Left ventricle myocardium superior (tissue), 1 donor: ENCODE results near the gene GUCY2F. TPM values are rescaled to one million over a fixed set of nuclear protein-coding genes. Genes with fewer than 3 reads are reported as not detected.
A peak's percentile ranks its signal among the peaks of the same experiment; 100 is the strongest.

ENCODE experiments used
- ATAC-seq: fragments of 200-7000 bp; cut with Tn5 transposase; one replicate; pipeline ENCODE4 v1.9.1; 2020; ENCODE audit warnings: mild to moderate bottlenecking, moderate library complexity
- DNase-seq: peaks from one replicate; pipeline ENCODE4 v3.0.0-alpha.2; 2020
- intact Hi-C: fragments of 100-400 bp; cut with micrococcal nuclease; formaldehyde crosslinking; loops from one replicate; pipeline ENCODE4 v1.11.0; 2022
- total RNA-seq: library from RNA; stranded (reverse); fragmentation: NEBNext Ultra II Directional; extraction: Animal tissue kit (Norgen Biotek cat#: 25700); gene quantifications from one replicate; pipeline ENCODE4 v1.2.1, GENCODE V29; 2021
- donor health status: DM: no; HTN: yes; CAD: no; lungs with severe emphysema.

Gene GUCY2F
- total RNA-seq, 1 donor from 2014 or later = not detected

DNA sequence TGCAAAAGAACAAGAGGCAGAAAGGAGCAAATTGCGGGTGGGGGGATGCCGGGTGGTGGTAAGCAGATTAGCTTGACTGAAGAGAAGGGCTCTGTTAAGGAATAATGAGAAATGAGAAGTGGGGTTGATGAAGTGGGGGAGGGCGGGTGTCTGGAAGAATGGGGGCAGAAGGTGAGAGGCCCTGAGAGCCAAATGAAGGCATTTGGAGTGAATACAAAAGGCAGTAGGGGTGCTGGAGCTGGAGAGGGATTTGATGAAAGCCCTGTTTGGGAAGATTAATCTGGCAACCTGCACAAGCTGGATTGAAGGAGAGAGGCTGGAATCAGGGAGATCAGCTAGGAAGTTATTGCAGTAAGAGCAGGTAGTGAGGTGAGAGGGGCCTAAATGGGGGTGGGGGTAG, 82.1 kb downstream of the GUCY2F start:
- intact Hi-C loops = no loop called here
- no peak for DNase-seq
- no peak for ATAC-seq

DNA sequence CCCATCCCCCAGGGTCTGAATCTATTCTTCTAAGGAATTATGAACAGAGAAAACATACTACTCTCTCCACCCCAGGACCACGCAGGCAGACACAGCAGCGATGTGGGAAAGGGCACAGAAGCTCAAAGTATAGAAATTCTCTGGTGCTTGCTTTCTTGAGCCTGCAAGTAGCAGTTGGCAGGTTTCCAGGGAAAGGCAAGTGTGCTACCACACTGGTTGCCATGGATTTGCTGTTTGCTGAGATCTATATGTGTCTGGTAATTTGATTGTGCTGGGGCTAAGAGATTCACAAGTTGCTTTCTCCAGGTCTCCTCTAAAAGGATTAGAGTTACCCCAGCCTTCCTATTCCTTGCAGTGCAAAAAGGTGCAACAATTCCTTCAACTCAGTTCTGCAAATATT, 83.1 kb downstream of the GUCY2F start:
- DNase-seq = no peak
- intact Hi-C loops = no loop called here
- no peak for ATAC-seq

DNA sequence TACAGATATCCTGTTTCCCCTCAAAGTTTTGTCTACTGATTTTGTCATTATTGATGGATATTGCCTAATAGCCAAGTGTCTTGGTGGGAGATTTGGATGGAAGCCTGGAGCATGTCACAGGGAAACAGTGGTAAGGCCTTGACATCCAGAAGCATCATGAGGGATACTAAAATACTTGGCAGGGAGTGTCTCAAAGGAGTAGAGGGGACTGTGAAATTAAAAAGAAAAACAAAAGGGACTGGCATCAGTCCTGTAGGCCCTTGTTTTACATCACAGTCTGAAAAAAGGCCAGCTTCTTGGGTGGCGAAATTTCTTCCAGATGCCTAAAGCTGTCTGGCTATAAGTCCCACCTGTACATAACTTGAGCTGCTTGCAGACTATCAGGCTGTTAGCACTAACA, 83.8 kb downstream of the GUCY2F start:
- intact Hi-C loops = no loop called here
- ATAC-seq (no peak), DNase-seq (no peak)

DNA sequence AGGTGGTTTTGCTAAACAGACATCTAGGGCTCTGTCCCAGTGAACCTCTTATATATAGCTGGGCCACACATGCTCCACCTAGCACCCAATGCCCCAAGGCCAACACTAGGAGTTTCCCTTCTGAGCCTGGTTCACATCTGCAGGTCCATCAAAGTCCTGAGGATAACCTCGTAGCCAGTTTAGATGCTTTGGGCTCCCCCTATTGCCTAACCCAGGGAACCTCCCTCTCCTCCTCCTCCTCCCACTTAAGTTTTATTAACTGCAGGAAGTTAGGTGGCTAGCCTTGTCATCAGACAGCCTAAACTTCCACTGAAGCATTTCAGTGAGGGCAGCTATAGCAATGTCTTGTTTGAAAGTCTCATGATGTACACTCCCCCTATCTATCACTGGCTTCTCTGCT, 88.0 kb downstream of the GUCY2F start:
- ATAC-seq = no peak
- no peak for DNase-seq
- intact Hi-C loops = no loop called here

DNA sequence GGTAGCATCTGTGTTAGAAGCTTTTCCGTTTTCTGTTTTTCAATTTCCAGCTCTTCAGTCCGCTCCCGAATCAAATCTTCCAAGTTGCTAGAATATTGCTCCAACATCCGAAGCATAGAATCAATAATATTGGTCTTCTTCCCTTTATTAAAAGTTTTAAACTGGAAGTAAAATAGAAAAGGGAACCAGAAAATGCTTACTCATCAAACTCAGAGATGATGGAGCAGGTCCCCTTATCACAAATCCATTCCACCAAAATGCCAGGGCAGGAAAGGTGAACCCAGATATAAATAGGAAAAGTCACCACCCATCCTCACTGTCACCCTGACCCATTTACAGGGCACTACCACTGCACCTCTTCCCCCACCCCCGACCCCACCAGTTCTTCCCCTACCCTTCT, 89.0 kb downstream of the GUCY2F start:
- intact Hi-C loops = no loop called here
- no peak for DNase-seq
- no peak for ATAC-seq

DNA sequence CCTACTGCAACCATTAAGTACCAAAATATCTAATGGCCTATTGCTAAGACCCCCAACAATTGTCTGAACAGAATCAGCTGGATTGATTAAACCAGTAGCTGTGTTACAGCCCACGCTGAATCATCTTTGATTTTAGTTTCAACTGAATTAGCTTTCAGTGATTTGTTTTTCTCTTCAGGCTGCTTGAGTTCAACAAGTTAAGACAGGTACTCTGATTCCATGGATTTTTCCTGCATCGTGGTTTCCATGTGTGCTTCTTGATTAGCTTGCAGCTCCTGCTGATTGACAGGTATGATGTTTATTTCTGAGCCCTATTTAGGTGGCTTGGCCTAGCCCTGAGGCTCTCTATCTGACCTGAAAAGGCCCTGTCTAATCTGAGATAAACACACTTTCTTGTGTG, 91.3 kb downstream of the GUCY2F start:
- intact Hi-C loops = no loop called here
- no peak for DNase-seq
- no peak for ATAC-seq

DNA sequence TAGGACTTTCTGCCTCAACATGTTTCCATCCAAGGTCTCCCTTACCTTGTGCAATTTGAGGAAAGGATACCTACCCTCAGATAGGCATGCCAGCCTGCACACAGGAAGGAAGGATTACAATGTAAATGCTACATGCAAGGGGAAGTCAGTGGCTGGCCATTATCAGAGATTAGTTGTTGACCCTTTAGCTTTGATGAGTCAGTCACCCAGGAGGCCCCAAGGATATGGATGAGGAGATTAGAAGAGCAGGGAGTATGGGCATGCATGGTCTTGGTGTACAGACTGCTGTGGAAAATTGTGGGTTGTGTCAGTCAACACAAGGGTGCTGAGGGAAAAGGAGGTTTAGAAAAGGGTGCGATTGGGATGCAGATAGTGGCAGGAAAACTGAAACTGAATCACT, 92.0 kb downstream of the GUCY2F start:
- intact Hi-C loops = no loop called here
- no peak for ATAC-seq

DNA sequence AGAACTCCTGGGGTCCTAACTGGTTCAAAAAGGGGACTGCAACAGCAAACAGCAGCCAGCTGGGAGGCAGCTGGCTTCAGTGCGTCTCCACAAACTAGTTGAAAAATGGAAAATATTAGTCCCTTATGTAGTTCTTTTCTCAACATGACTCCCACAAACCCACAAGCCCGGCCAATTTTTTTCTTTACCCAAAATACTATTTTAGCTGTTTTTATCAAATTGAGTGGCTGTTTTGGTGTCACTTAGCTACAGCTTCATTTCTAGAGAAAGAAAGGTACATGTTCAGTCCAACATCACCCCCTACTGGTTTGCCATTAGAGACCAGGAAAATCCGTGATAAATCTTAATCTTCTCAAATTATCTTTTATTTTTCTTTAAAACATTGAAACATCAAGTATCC, 97.2 kb downstream of the GUCY2F start:
- no peak for DNase-seq
- ATAC-seq = peak; percentile 38
- intact Hi-C loops = no loop called here

More for the DNA sequence above, 92.0 kb downstream of the GUCY2F start:
- no peak for DNase-seq

DNA sequence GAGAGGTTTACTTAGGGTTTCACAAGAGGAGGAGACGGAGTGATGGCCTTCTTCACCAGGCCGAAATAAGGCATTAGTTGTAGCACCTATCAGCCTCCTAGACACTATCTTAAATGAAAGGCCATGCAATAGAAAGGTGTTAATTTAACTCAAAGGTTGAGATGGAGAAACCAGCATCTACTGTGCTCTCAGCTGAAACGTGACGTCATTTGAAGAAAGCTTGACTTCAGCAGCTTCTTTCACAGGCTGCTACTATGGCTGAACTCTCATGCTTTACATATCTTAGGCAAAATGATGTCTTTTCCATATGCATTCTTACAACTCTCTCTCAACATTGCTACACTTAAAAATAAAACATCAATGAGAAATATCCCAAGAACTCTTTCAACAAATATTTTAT, 99.6 kb downstream of the GUCY2F start:
- no peak for ATAC-seq
- intact Hi-C loops = no loop called here
- DNase-seq = no peak

DNA sequence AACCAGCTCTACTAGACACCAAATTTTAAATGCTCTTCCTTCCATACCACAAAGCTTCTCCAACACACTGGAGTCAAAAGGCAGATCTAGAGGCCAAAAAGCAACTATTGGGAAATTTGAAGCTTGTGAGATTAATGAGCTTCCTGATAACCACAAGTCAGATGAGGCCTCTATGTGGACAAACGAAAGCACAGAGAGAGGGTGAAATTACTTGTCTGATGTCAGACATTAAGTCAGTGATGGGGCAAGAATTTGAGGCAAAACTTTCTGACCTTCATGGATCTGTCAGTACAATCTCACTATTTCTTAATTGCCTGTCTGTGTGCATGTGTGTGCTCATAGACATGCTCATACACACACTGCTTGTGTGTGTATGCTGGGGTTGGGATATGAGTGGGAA, 103.6 kb downstream of the GUCY2F start:
- intact Hi-C loops = no loop called here
- no peak for DNase-seq
- no peak for ATAC-seq

DNA sequence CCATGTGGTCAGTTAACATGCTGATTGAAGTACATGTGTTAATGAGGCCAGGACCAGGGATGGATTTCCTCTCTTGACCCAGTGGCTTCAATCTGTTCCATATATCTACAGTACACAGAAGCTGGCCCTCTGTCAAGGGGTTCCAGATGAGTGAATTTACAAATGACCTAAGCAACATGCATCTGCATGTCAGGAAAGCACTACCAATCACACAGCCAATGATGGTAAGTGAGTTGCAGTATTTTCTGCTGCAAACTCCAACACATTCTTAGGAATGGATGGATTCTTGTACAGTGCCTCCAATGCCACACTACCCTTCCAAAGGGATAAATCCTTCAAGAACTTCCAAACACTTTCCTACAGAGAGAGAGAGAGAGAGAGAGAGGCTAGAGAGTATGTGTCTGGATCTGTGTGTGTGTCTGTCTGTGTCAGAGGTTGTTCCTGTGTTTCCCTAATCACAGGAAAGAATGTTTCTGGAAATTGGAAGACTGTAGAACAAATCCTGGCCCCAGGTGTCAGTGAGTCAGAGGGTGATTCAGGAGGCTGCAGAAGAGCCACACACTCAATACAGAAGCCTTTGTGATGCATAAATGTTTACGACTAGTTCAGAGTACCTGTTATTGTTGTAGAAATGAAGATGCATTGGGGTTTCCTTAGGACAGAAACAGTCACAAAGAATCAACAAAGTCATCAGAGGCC, 107.5 kb downstream of the GUCY2F start:
- intact Hi-C loops = no loop called here

DNA sequence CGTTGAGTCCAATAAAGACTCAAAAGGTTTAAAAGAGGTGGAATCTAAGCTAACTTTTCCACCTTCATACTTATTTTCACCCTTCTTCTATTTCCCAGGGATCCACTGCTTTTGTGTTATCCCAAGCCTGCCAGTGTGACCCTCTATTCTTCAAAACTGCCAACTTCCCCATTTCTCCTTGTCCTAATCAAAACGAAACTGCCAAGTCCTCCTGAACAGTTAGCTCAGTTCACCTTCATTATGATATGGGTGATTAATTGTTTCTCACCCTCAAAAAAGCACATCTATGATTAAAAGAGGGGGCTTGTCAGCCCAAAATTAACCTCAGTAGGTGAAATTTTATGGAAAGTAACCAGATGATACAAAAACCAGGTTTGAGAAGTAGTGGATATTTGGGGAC, 108.4 kb downstream of the GUCY2F start:
- intact Hi-C loops = no loop called here
- ATAC-seq (no peak), DNase-seq (no peak)

More for the DNA sequence above, 107.5 kb downstream of the GUCY2F start:
- no peak for ATAC-seq
- DNase-seq = no peak

DNA sequence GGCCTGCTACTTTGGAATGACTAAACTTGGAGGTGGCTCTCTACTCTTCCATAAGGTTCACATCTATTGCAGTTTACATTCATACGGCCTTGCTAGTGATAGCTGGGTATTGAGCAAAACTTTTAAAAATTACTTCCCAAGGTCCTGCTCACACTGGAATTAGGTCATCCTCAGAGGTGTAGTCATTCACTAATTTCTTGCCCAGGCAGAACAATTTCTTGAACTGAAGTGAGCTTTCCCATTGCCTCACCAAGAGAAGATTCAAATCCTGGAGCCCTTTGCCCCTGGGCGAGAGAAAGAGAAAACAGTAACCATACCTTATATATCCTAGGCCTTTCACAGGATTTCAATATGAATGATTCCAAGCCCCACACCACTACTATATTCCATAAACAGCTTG, 109.2 kb downstream of the GUCY2F start:
- ATAC-seq (no peak), DNase-seq (no peak)
- intact Hi-C loops = no loop called here

DNA sequence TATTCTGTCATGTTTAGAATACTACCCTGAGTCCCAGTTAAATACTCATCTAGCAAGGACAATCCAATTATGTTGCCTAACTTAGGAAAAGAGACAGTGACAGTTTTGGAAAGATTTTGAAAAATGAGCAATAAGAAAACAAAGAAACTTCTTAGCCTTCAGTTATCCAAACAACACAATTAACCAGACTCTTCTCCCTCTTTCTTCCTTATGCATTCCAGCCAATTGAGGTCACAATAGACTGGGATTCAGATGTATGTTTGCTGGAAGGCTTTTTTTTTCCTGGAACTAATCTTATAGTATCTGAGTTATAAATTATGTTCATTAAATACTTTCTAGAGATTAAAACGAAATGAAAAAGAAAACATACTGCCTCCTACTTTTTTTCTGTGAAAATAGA, 109.6 kb downstream of the GUCY2F start:
- intact Hi-C loops = no loop called here
- no peak for ATAC-seq
- DNase-seq = no peak

DNA sequence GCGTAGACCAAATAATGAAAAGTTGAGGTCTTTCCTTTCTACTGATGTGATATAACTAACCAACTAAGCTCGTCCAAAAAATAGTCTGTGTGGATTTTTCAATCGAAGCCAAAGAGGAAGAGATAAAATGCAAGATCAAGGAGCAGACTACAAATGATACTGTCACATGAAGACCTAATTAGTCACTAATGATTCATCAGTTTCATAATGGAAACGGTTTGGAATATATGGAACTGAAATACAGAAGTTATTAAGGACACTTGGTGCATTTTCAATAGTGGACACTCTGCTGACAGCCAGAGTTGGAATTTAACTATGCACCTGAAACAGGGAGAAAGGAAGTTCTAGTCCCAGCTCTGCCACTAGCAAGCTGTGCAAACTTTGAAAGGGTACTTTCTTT, 119.8 kb downstream of the GUCY2F start:
- intact Hi-C loops = no loop called here
- DNase-seq (no peak), ATAC-seq (no peak)

DNA sequence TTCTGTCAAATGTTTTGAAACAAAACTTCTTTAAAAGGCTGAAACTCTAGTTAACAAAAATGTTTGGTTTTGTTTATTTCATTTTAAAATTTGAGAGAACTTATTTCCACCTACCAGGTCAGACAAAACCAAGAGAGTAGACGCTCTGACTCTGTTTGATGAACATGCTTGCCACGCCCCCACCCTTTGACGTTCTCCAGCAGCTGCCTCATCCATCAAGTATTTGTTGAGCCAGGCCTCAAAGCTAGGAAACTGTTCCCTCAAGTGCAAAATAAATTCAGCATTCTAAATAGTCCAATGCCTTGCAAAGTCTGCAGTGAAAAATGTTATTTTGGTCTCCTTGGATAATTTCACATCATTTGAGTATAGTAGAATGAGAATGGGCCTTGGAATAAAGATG, 121.6 kb downstream of the GUCY2F start:
- intact Hi-C loops = no loop called here
- ATAC-seq = no peak

DNA sequence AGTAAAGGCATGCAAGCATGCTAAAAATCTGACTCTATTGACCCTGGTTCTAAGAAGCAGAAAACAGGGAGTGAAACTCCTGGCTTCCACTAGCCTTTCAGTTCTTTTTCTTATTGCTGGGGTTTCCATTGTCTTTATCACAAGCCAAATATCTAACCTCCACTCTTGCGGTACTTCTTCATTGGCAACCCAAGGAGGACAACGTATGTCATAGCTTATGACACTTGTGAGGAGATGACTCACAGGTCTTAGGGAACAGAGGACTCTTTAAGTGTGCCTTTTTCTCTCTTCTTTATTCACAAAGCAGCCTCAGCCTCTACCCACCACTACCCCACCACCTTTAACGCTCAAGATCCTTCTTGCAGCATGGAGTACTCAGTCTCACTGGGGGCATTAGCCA, 124.2 kb downstream of the GUCY2F start:
- intact Hi-C loops = no loop called here
- DNase-seq (no peak), ATAC-seq (no peak)

More for the DNA sequence above, 121.6 kb downstream of the GUCY2F start:
- DNase-seq = no peak

DNA sequence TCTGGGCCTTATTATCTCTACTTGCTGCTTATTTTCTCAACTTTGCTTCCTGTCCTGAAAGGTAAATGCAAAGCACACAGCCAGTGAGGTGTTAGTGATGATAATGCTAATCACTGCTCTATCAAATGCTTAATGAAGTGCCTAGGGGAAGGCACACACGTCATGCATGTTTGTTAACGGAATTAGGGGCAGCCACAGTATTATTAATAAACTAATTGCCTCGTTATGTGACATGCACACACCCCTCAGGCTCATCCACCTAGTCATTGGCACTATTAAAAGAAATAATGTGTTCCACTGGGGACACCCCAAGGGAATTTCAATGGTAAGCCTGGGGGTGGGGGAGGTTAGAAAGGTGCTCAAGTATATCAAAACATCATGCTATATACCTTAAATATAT, 125.2 kb downstream of the GUCY2F start:
- intact Hi-C loops = no loop called here
- DNase-seq (no peak), ATAC-seq (no peak)

DNA sequence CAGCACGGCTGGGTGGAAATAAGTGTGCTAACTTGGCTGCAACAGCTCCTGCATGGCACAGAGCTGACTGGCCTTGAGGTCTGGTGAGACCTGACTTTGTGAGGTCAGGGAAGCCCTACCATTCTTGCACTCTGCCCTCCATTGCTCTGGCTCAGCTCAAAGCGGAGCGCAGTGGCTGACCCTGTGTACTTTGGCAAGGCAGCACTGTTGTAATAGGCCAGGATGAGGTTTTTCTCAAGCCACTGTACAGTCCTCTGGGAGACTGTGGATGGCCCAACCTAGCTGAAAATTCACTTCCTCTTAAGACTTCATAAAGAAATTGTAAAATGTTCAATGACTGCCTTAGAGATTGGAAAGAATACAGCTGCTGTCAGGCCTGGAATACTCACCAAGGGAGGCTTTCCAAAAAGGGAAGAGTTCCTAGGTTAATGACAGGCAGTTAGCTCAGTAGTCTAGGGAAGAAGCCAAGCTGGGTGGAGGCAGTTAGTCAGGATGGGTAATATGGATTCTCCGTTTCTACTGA, 129.8 kb downstream of the GUCY2F start:
- intact Hi-C loops = no loop called here
- peak; percentile 25 for DNase-seq
- peak; percentile 91 for ATAC-seq

DNA sequence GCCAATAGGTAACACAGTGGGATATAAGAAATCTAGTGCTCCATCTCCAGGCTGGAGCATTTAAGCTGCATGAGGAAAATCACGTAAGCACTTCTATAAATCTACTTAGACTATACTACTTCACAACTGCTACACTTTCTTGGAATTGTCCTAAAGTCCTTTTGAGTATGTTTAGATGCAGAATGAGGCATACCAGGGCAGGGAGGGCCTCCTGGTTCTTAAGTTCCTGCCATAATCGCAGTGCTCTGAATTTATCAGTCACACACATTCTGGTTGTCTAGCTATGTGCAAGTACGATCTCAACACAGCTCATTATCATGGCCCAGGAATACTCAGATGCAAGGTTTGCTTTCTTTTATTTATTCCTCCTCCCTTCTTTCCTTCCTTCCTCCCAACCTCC, 130.3 kb downstream of the GUCY2F start:
- DNase-seq (no peak), ATAC-seq (no peak)
- intact Hi-C loops = no loop called here

DNA sequence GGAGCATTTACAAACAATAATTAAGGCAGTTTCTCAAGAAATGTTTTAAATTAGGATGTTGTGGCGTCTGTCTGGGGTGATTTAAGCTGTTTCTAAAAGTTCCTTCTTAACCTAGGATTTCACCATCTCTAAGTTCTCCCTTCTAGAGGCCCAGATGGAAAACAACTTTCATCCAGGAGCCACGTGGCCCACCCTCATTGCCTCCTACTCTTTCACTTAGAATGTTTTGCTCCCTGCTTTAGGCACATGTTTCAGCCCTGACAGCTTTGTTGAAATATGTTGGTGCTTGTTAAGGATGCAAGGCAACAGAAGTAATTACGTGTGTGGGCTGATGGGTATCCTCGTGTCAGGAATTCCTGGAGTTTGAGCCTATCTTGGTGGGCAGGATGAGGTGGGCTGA, 131.3 kb downstream of the GUCY2F start:
- DNase-seq (no peak), ATAC-seq (no peak)
- intact Hi-C loops = no loop called here

DNA sequence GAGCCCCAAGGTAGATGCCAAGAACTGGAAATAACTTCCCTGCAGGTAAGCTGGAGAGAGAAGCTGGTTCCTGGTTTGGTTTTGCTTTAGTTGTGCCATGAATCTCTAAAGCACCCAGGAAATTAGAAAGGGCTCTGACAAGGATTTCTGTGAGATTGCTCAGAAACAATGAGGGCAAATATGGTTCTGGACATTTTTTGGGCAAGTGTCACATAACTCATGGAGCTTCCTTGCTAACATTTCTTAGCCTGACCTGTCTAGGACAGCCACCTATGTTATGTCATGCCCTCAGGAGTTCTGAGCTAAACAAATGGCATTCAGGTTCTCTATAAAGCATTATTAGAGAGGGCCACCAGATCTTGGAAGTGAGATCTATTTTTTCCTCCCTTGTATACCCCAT, 131.8 kb downstream of the GUCY2F start:
- ATAC-seq = no peak
- no peak for DNase-seq
- intact Hi-C loops = no loop called here
